Measurements from ENCODE around the gene ADAMTSL2.

DNA sequence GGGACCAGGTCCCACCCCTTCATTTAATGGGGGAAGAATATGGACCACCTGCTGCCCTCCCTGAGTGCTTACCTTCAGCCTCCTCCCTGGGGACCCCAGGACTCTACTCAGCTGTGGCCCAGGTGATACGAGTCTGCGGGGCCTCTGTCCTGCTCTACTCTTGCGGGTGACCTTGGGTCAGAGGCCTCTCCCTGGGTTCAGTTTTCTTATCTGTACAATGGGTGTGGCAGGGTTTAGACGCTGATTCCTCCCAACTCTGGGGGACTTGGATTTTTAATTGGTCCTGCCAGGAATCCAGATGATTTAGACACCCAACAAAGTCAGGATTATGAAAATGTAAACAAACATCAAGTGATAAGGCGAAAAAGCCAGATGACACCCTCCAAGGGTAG is 49.7 kb downstream of the ADAMTSL2 start:
- TF ChIP-seq, protein P1, sequence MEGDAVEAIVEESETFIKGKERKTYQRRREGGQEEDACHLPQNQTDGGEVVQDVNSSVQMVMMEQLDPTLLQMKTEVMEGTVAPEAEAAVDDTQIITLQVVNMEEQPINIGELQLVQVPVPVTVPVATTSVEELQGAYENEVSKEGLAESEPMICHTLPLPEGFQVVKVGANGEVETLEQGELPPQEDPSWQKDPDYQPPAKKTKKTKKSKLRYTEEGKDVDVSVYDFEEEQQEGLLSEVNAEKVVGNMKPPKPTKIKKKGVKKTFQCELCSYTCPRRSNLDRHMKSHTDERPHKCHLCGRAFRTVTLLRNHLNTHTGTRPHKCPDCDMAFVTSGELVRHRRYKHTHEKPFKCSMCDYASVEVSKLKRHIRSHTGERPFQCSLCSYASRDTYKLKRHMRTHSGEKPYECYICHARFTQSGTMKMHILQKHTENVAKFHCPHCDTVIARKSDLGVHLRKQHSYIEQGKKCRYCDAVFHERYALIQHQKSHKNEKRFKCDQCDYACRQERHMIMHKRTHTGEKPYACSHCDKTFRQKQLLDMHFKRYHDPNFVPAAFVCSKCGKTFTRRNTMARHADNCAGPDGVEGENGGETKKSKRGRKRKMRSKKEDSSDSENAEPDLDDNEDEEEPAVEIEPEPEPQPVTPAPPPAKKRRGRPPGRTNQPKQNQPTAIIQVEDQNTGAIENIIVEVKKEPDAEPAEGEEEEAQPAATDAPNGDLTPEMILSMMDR (IDR thresholded peaks at IDR 0.05), result no peak
- no peak for TF ChIP-seq POLR2A (IDR thresholded peaks at IDR 0.05)
- TF ChIP-seq EP300 (IDR thresholded peaks at IDR 0.05), result no peak

Measured in ovary (tissue), 3 donors.